Transverse colon (tissue), 4 donors: ENCODE measurements around the gene LZTFL1.

Experiments used
- POLR2AphosphoS5 ChIP-seq, 3 donors: sonication (generic); formaldehyde crosslinking; IDR thresholded peaks; one replicate each; pipeline ENCODE4 v1.6.1; 2016; ENCODE audit warnings: antibody characterized with exemption in 3 of 3
- TF ChIP-seq, protein P1 (sequence below), 5 experiments: fragments of 200-600 bp in 3 of 5; fragments of 450-650 bp in 2 of 5; sonication (generic) in 3 of 5; IDR thresholded peaks; 1 replicate in 2 of 5; 2 replicates in 3 of 5; pipeline ENCODE4 v1.5.1; 2016 to 2017; ENCODE audit warnings: antibody characterized with exemption in 5 of 5, inconsistent platforms in 3 of 5, mild to moderate bottlenecking in 2 of 5, moderate library complexity in 1 of 5

DNA sequence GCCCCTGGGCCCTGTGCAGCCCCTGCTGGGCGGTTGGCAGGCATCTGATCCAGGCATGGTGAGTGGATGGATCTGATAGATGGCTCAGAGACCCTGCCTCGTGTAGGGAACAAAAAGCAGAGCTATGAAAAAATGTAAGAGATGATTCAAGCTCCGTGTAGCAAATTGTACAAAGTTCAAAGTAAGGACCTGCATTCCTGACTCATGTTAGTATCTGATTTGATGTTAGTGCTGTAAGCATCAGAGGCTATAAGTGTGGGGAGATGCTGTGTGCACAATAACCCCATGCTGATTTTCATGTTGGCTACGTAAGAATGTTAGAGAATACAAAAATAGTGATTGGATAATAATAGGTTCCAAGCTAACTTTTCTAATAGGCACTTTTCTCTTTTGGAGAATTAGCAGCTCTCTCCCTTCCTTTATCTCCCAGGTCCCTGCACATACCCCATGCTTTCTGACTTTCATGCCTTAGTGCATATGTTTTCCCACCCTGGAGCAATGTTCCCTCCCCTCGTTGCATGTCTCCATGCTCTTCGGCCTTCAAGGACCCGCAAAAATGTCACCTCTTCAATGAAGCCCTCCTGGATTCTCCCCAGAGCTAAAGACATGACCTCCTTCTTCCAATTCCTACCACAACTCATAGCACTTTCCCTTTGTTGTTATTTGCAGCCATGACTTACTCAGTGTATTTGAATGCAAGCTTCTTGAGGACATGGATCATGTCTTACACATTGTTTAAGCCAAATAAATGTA lies 46.0 kb upstream of the LZTFL1 start:
- TF ChIP-seq, protein P1, sequence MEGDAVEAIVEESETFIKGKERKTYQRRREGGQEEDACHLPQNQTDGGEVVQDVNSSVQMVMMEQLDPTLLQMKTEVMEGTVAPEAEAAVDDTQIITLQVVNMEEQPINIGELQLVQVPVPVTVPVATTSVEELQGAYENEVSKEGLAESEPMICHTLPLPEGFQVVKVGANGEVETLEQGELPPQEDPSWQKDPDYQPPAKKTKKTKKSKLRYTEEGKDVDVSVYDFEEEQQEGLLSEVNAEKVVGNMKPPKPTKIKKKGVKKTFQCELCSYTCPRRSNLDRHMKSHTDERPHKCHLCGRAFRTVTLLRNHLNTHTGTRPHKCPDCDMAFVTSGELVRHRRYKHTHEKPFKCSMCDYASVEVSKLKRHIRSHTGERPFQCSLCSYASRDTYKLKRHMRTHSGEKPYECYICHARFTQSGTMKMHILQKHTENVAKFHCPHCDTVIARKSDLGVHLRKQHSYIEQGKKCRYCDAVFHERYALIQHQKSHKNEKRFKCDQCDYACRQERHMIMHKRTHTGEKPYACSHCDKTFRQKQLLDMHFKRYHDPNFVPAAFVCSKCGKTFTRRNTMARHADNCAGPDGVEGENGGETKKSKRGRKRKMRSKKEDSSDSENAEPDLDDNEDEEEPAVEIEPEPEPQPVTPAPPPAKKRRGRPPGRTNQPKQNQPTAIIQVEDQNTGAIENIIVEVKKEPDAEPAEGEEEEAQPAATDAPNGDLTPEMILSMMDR (IDR thresholded peaks at IDR 0.05): no peak
- TF ChIP-seq POLR2AphosphoS5 (IDR thresholded peaks at IDR 0.05): no peak
